Vagina (tissue), 2 donors: ENCODE measurements around the gene ZNF500.

Source experiments
- CTCF ChIP-seq, 3 experiments: fragments of 450-650 bp in 2 of 3; fragments of 200-600 bp in 1 of 3; sonication (generic) in 1 of 3; IDR thresholded peaks; one replicate each; pipeline ENCODE4 v1.5.1; 2017 to 2019; ENCODE audit warnings: antibody characterized with exemption in 3 of 3, mild to moderate bottlenecking in 2 of 3, moderate library complexity in 2 of 3
- POLR2A ChIP-seq, 2 donors: fragments of 450-650 bp; IDR thresholded peaks; one replicate each; pipeline ENCODE4 v1.6.1; 2017; ENCODE audit warnings: antibody characterized with exemption in 2 of 2, mild to moderate bottlenecking in 2 of 2, moderate library complexity in 2 of 2

- TF ChIP-seq POLR2A (IDR thresholded peaks at IDR 0.05) (no peak), CTCF (IDR thresholded peaks at IDR 0.05) (no peak)
Measured at GRCh38 chr16:4704491-4704890, 62.5 kb downstream of the ZNF500 start.
